Measurements from ENCODE around the gene SMCO2.

Gene SMCO2

GRCh38 chr12:27549801-27550652 is 103.5 kb downstream of the SMCO2 start:
- DNase-seq = peak in 15 of 56 donors; percentile 11 to 56 (median 29)

GRCh38 chr12:27550653-27550975 is 104.1 kb downstream of the SMCO2 start:
- DNase-seq = no peak

- DNase-seq = peak in 2 of 56 donors; percentile 4 to 8
Observed at GRCh38 chr12:27551172-27551840, 104.8 kb downstream of the SMCO2 start.

Data from amygdala (tissue), 56 donors.